GM10266 (cell line): Measurements from ENCODE around the gene ACAN.
A peak's percentile ranks its signal among the peaks of the same experiment; 100 is the strongest.

Experiments
- DNase-seq: peaks from one replicate; pipeline ENCODE4 v3.0.0; 2012; ENCODE audit errors: extremely low spot score
- CTCF ChIP-seq: IDR thresholded peaks from 2 replicates; pipeline ENCODE4 v1.5.1; 2012; ENCODE audit warnings: mild to moderate bottlenecking, low read depth; ENCODE audit not compliant: control insufficient read depth, insufficient read depth; ENCODE audit errors: missing control alignments

The ACAN gene

GRCh38 chr15:88874275-88874674 lies 71.0 kb downstream of the ACAN start:
- no peak for TF ChIP-seq CTCF
- no peak for DNase-seq

GRCh38 chr15:88874684-88875083 lies 71.4 kb downstream of the ACAN start:
- no peak for DNase-seq
- no peak for TF ChIP-seq CTCF

GRCh38 chr15:88876573-88876972 lies 73.3 kb downstream of the ACAN start:
- TF ChIP-seq CTCF = no peak

GRCh38 chr15:88877415-88877814 lies 74.2 kb downstream of the ACAN start:
- no peak for TF ChIP-seq CTCF

More at GRCh38 chr15:88876573-88876972, 73.3 kb downstream of the ACAN start:
- DNase-seq = no peak

GRCh38 chr15:88877906-88878305 lies 74.7 kb downstream of the ACAN start:
- no peak for TF ChIP-seq CTCF
- DNase-seq = no peak

More at GRCh38 chr15:88877415-88877814, 74.2 kb downstream of the ACAN start:
- no peak for DNase-seq

GRCh38 chr15:88878720-88879184 lies 75.5 kb downstream of the ACAN start:
- TF ChIP-seq CTCF = peak; percentile 66
- peak; percentile 73 for DNase-seq

GRCh38 chr15:88880944-88881740 lies 77.9 kb downstream of the ACAN start:
- TF ChIP-seq CTCF = no peak
- DNase-seq = no peak
